ENCODE data around the gene GNG7.
"Not testable (repeated sequence)": the region's sequence is repeated elsewhere in the genome, so short reads cannot be mapped to it uniquely, and the experiment has no call there.

The GNG7 gene

DNA sequence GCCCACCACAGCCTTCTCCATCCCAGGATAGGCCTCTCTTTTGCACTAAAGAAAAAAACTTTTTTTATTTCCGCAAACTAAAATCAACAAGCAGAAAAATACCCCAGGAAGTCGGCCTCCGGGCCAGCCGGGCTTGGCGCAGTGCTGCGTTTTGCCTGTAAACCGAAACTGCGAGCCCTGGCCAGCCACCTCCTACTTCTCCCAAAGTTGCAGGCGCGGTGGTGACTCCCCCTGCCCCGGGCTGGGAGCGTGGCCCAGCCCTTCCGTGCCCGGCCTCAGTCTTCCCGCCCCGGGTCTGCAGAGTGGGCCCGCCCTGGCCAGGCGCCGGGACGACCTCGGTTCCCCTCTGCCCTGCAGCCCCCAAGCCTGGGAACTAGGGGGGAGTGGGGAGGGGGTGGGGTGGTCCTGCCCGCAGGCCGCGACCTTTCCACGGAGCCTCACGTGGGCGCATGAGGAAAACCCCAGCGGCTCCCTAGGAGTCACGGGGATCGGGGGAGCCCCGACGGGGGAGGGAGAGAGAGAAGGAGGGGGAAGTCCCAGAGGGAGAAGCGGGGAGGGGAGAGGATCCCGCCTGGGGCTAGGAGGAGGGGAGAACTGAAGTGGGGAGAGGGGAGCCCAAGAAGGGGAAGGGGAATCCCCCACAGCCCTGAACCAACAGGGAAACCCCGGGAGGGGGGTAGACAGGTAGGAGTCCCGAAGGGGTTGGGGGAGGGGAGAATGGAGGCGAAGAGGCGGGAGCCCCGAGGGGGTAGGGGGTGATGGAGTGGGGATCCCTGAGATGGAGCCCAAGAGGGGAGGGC, 223.5 kb downstream of the GNG7 start:
- peak; percentile 66 for DNase-seq

DNA sequence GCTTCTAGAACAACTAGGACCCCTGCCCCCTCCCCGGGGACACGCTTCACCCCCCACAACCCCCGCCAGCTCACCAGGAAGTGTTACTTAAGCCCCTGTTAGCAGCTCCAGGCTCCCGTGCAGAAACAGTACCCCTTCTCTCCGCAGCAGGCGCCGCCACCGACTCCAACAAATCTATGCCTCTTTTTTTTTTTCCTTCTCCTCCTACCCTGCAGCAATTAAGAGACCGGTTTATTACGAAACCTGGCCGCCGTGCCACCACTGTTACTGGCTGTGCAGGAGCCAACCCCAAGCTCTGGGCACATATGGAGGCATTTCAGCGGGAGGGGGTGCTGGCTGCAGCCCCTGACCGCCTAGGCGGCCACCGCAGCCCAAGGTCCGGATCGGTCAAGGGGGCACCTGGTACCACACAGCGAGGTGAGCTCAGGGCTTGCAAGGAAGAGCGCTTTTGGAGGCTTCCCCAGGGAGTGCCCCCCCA, 224.2 kb downstream of the GNG7 start:
- DNase-seq, result no peak

DNA sequence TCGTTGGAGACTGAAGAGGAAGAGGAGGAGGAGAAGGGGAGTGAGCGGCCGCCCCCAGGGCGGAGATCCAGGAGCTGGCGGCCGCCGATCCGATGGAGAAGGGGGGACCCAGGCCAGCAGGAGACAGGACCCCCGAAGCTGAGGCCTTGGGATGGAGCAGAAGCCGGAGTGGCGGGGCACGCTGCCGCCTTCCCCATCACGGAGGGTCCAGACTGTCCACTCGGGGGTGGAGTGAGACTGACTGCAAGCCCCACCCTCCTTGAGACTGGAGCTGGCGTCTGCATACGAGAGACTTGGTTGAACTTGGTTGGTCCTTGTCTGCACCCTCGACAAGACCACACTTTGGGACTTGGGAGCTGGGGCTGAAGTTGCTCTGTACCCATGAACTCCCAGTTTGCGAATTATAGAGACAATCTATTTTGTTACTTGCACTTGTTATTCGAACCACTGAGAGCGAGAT, 224.7 kb downstream of the GNG7 start:
- no peak for DNase-seq

DNA sequence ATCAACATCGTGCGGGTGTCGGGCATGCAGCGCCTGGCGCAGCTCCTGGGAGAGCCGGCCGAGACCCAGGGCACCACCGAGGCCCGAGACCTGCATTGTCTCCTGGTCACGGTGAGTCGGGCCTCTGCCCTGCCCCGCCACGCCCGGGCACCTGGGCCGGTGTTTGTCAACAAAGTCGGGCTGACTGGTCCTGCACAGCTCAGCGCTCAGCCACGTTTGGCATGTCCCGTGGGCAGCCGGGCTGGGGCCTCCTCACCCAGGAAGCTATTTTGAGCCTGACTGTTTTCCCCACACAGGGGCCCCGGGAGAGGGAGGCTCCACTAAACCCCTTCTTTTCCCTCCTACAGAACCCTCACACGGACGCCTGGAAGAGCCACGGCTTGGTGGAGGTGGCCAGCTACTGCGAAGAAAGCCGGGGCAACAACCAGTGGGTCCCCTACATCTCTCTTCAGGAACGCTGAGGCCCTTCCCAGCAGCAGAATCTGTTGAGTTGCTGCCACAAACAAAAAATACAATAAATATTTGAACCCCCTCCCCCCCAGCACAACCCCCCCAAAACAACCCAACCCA, 225.3 kb downstream of the GNG7 start:
- no peak for DNase-seq

DNA sequence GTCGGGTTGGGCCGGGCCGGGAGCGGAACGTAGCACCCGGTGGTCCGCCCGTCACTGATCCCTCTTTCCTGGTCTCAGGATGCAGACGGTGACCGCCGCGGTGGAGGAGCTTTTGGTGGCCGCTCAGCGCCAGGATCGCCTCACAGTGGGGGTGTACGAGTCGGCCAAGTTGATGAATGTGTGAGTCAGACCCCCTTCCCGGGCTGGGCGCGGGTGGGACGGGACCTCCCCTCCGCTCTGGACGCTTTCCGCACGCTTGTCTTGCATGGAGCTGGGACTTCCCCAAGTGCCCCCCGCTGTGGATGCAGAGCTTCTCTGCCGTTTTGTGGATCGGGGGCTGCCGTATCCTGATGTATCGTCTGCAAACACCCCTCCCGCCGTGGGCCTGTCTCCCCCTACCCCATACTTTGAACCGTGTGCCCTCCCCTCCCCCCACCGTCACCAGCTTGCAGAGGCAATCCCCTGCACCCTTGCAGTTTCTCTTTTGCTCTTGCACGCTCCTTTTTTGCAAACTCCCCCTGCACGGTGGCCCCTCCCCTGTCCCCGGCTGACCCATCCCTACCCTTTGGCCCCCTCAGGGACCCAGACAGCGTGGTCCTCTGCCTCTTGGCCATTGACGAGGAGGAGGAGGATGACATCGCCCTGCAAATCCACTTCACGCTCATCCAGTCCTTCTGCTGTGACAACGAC, 225.9 kb downstream of the GNG7 start:
- no peak for DNase-seq

DNA sequence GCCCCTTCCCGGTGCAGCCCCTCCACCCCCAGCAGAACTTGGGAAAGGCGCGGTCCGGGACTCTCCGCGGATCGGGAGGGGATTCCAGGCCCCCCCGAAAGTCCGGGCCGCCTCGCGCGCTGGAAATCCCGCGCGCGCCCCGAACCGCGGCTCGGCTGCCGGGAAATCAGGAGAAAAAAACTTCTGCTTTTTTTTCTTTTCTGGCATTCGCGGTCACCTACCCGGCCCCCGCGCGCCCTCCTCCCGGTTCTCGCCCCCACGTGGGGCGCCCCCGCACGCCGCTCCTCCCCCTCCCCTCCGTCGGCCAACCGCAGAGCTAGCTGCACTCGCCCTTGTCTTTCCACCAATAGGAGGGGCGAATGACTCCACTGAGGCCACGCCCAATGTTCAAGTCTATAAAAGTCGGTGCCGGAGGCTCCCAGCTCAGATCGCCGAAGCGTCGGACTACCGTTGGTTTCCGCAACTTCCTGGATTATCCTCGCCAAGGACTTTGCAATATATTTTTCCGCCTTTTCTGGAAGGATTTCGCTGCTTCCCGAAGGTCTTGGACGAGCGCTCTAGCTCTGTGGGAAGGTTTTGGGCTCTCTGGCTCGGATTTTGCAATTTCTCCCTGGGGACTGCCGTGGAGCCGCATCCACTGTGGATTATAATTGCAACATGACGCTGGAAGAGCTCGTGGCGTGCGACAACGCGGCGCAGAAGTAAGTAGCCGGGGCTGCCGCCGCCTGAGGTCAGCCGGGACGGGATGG, 226.6 kb downstream of the GNG7 start, which contains the start of gene GADD45B:
GADD45B (plus strand) TSS at position 426 of the 749 bp plus-strand sequence; CDS start at position 658, 232 bp downstream.
- peak; percentile 99 for DNase-seq

DNA sequence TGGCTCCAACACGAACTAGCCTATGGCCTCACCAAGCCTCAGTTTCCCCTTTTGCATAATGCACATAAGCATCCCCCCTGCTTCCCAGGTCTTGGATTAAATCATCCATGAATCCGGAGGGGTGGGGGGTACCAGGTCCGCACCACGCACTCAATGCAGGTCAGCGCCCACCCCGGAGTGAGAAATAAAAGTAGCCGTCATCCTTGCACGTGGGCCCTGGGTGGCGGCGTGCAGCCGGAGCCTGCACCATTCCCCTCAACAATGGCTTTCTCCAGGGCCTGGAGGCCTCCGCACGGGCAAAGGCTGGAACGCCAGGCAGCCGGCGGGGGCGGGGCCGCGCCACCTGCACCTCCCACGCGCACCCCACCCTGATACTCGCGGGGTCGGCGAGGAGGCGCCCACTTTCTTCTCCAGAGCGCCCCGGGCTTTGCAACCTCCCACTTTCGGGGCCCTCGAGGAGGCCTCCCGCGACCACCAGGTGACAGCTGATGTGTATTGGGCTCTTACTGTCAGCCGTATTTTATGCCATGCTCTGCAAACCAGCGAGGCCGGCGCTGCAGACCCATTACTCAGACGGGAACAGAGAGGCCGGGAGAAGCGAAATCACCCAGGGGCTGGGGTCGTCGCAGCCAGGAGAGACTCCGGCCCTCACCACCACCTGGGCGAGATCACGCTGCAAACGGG, 227.3 kb downstream of the GNG7 start:
- no peak for DNase-seq

DNA sequence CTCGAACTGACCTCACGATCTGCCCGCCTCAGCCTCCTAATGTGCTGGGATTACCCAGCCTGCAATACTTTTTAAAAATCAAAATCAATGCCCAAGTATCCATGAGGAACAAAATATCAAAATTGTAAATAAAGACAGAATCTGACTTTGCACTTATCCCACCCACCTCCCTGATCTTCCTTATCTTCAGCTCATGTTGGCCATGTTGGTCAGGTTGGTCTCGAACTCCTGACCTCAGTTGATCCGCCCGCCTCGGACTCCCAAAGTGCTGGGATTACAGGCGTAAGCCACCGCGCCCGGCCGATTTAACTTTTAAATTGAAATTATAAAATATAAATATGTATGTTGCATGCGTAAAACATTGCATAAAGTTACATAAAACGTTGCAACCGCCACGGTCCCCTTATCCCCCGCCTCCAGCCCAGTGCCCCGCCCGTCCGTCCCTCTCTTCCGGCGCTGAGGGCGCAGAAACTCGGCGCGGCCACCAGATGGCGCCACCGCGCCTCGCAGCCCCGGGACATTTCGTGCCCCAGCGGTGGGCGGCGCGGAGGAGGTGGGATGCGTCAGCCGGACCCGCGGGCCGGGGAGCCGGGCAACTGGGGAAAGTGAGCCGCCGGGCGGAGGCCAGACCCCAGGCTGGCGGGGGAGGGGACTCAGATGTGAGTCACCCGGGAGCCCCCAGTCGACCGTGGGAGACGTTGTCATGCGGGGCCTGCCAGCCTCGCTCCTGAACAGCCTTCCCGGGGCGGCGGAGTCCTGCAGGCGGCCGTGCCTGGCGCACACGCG, 228.1 kb downstream of the GNG7 start:
- DNase-seq, result peak; percentile 96

DNA sequence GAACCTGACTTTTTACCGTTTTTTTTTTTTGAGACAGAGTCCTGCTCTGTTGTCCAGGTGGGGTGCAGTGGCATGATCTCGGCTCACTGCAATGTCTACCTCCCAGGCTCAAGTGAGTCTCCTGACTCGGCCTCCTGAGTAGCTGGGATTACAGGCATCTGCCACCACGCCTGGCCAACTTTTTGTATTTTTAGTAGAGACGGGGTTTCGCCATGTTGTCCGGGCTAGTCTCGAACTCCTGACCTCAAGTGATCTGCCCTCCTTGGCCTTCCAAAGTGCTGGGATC, 232.6 kb downstream of the GNG7 start:
- not testable (repeated sequence) for DNase-seq

DNA sequence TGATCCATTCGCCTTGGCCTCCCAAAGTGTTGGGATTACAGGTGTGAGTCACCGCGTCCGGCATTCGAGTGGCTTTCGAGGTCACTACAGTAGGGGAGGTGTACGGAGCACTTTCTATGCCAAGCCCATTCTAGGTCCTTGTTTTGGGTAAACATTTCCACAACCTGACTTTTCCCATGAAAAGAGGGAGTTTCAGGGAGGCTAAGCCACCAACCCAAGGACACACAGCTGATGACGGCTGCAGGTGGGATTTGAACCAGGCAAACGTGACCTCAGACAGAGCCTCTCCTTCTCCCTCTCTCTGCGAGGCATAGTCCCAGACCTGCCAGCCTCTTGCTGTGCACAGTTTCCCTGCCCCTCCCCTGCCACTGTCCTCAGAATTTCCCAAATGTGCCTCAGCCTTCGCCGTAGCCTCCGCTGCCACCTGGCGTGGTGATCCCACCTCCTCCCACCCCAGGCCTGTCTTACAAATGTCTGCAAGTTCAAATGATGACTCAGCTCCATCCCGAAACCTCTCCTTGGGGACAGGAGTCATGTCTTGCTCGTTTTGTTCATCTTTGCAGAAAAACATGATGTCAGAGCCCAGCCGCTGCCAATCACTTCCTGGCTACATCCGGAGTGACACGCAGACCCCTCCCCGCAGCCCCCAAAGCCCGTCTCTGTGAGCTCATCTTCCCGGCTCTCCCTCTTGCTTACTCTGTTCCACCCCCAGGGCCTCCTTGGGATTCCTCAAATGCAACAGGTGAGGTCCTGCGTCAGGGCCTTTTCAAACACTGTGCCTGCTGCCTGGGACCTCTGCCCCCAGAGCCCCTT, 233.2 kb downstream of the GNG7 start:
- peak; percentile 78 for DNase-seq

DNA sequence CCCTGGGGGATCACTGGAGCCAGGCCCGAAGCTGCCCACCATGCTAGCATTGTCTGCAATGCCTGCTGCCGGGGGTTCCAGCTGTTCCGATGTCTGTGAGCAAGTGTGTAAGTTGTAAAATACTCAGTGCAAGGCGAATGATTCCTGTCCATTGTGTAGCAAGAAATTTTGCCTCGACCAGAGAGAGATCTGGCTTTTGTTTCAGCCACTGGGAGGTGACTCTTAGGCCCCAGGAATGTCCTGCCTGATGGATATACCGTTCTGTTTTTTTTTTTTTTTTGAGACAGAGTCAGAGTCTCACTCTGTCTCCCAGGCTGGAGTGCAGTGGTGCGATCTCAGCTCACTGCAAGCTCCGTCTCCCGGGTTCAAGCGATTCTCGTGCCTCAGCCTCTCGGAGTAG, 233.9 kb downstream of the GNG7 start:
- DNase-seq, result no peak

DNA sequence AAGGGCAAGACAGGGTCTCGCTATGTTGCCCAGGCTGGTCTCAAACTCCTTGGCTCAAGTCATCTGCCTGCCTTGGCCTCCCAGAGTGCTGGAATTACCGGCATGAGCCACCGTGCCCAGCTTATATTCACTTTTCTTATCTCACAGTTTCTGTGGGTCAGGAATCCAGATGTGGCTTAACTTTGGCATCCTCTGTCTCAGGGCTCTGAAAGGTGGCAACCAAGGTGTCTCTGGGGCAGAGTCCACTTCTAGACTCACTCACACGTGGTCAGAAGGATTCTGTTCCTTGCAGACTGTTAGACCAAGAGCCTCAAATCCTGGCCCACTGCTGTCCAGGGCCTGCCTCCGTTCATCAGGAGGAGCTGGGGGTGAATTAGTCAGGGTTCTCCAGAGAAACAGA, 238.1 kb downstream of the GNG7 start:
- DNase-seq, result no peak

DNA sequence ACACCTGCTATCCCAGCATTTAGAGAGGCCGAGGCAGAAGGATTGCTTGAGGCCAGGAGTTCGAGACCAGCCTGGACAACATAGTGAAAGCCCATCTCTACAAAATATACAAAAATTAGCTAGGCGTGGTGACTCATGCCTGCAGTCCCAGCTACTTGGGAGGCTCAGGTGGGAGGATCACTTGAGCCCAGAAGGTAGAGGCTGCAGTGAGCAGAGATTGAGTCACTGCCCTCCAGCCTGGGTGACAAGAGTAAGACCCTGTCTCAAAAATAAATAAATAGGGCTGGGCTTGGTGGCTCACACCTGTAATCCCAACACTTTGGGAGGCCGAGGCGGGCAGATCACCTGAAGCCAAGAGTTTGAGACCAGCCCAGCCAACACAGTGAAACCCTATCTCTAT, 238.8 kb downstream of the GNG7 start:
- DNase-seq, result not testable (repeated sequence)

DNA sequence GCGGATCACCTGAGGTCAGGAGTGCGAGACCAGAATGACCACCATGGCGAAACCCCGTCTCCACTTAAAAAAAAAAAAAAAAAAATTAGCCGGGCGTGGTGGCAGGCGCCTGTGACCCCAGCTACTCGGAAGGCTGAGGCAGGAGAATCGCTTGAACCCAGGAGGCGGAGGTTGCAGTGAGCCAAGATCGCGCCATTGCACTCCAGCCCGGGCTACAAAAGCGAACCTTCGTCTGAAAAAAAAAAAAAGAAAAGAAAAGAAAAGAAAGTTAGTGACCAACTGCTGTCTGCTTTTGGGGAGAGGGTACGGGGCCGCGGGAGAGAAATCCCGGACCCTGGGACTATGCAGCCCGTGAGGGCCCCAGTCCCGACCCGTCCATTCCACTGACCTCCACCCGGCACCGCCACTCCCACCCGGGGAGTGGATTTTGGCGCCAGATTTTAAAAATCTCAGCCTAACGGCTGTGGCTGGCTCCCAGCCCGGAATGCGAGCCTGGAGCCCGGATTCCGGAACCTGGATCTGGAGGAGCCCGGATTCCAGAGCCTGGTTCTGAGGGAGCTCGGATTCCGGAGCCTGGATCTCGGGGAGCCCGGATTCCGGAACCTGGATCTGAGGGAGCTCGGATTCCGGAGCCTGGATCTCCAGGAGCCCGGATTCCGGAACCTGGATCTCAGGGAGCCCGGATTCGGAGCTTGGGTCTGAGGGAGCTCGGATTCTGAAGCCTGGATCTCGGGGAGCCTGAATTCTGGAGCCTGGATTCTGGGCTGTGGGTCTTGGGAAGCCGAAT, 239.7 kb downstream of the GNG7 start:
- DNase-seq, result peak; percentile 97

DNA sequence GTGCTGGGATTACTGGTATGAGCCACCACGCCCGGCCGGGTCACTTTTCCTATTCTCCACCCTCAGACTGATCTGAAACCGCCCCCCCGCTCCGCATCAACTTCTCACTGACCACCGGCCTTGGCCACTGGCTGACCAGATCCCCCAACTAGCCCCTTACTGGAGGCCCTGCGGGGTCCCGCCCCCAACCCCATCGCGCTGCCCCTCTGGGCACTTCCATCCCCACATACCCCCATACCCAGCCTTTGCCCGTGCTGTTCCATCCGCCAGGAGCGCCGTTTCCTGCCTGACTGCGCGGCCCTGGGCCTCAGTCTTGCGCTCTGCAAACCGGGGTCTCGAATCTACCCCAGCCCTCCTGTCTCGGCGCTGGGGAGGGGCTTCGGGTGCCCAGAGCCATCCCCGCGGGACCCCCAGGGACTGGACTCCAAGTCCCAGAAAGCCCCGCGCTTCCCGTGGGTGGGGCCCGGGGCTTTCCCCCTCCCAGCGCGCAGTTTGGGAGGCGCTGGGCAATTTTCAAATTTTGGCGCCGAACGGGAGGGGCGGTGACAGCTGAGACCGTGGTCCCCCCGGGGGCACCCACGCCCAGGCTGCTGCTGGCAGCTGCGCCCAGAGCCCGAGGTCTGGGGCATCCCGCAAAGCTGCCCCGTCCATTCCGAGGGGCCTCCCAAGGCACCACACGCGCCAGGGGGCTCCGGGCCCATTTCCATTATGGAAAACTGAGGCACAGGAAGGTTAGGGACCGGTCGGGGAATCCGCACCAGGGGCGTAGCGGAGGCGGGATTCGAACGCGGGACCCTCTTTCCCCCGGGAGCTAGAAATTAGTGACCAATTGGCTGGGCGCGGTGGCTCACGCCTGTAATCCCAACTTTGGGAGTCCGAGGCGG, 240.5 kb downstream of the GNG7 start:
- DNase-seq, result peak; percentile 71

Measured in T1000 (cell line).